SK-MEL-5 (cell line): ENCODE data around the gene DNAJC4. TPM values are rescaled to one million over a fixed set of nuclear protein-coding genes. Genes with fewer than 3 reads are reported as not detected.
A peak's percentile ranks its signal among the peaks of the same experiment; 100 is the strongest.

Experiments
- DNase-seq: peaks from one replicate; pipeline ENCODE4 v3.0.0-alpha.2; 2016; ENCODE audit warnings: low read depth, low spot score
- in situ Hi-C: cut with HindIII; loops from 2 replicates; pipeline ENCODE4 v1.10.0; 2016; ENCODE audit warnings: low sequenced_read_pairs, high pct_unique_total_duplicates, low pct_unique_long_range_greater_than_20kb
- polyA plus RNA-seq, 2 experiments: library from polyadenylated mRNA; depleted of rRNA; stranded (reverse); fragments of >200 nt; gene quantifications; 2 replicates each; pipeline ENCODE4 v1.2.3, GENCODE V29; 2015
- total RNA-seq: library from RNA; depleted of rRNA; stranded (reverse); fragments of >200 nt; shearing (Covaris generic); gene quantifications from 2 replicates; pipeline ENCODE4 v1.2.3, GENCODE V29; 2014; rRNA removed

The DNAJC4 gene
- 4.3 and 6.5 TPM in 2 replicates for total RNA-seq
- 32.9 and 33.6 TPM in 2 replicates for polyA plus RNA-seq (2015; cell fraction: cytosol; rRNA removed)
- polyA plus RNA-seq (2015; cell fraction: nucleus; rRNA removed) = 64.6 and 87.3 TPM in 2 replicates

GRCh38 chr11:64230171-64230984 is at the start of gene DNAJC4:
Gene DNAJC4, plus strand, starts transcription at chr11:64230548. Its CDS starts 307 bp downstream, at chr11:64230855.
- in situ Hi-C loops = no loop called here
- peak; percentile 91 for DNase-seq

GRCh38 chr11:64180891-64181290 is 49.5 kb upstream of the DNAJC4 start:
- in situ Hi-C loops = no loop called here
- no peak for DNase-seq

GRCh38 chr11:64181506-64182411 is 48.6 kb upstream of the DNAJC4 start:
- in situ Hi-C loops = no loop called here
- DNase-seq = peak; percentile 82

- no peak for DNase-seq
- in situ Hi-C loops = no loop called here
Measured at GRCh38 chr11:64183890-64184289, 46.5 kb upstream of the DNAJC4 start.

GRCh38 chr11:64185175-64185692 is 45.1 kb upstream of the DNAJC4 start:
- in situ Hi-C loops = no loop called here
- DNase-seq = peak; percentile 62

- in situ Hi-C loops = no loop called here
- DNase-seq = peak; percentile 99
Measured at GRCh38 chr11:64185693-64186491, 44.5 kb upstream of the DNAJC4 start, which contains the start of gene STIP1. Gene STIP1, plus strand, starts transcription at chr11:64186171. Its CDS starts 91 bp downstream, at chr11:64186262.

GRCh38 chr11:64186492-64187165 is 43.7 kb upstream of the DNAJC4 start:
- in situ Hi-C loops = no loop called here
- no peak for DNase-seq

- in situ Hi-C loops = no loop called here
- no peak for DNase-seq
Measured at GRCh38 chr11:64192434-64192833, 37.9 kb upstream of the DNAJC4 start.

GRCh38 chr11:64196626-64197025 is 33.7 kb upstream of the DNAJC4 start:
- peak; percentile 80 for DNase-seq
- in situ Hi-C loops = no loop called here

- DNase-seq = no peak
- in situ Hi-C loops = no loop called here
Measured at GRCh38 chr11:64198511-64198910, 31.8 kb upstream of the DNAJC4 start.

- no peak for DNase-seq
- in situ Hi-C loops = no loop called here
Measured at GRCh38 chr11:64201543-64201942, 28.8 kb upstream of the DNAJC4 start.

- in situ Hi-C loops = no loop called here
Measured at GRCh38 chr11:64202992-64203391, 27.4 kb upstream of the DNAJC4 start.

GRCh38 chr11:64203421-64204079 is 26.8 kb upstream of the DNAJC4 start:
- in situ Hi-C loops = no loop called here
- no peak for DNase-seq

More at GRCh38 chr11:64202992-64203391, 27.4 kb upstream of the DNAJC4 start:
- DNase-seq = no peak

- in situ Hi-C loops = no loop called here
- DNase-seq = no peak
Measured at GRCh38 chr11:64204080-64204440, 26.3 kb upstream of the DNAJC4 start.

GRCh38 chr11:64204464-64204989 is 25.8 kb upstream of the DNAJC4 start:
- peak; percentile 84 for DNase-seq
- in situ Hi-C loops = no loop called here
